HEK293 (cell line): Measurements from ENCODE around the gene ZSCAN10.

Experiments used
- FEZF1 ChIP-seq: fragments of 450-650 bp; formaldehyde crosslinking; IDR thresholded peaks from 2 replicates; pipeline ENCODE4 v1.5.1; 2016; ENCODE audit warnings: missing biosample characterization, missing genetic modification characterization
- GLIS2 ChIP-seq: fragments of 450-650 bp; formaldehyde crosslinking; IDR thresholded peaks from 2 replicates; pipeline ENCODE4 v1.5.1; 2016; ENCODE audit warnings: missing biosample characterization, missing genetic modification characterization
- HOXA7 ChIP-seq: sonication (generic); formaldehyde crosslinking; IDR thresholded peaks from 2 replicates; pipeline ENCODE4 v1.8.1; 2022; ENCODE audit warnings: missing genetic modification reagents, borderline replicate concordance
- KLF7 ChIP-seq: fragments of 450-650 bp; formaldehyde crosslinking; IDR thresholded peaks from 2 replicates; pipeline ENCODE4 v1.5.1; 2016; ENCODE audit warnings: missing biosample characterization, missing genetic modification characterization, borderline replicate concordance
- OSR2 ChIP-seq: fragments of 450-650 bp; formaldehyde crosslinking; IDR thresholded peaks from 2 replicates; pipeline ENCODE4 v1.5.1; 2016; ENCODE audit warnings: missing biosample characterization, missing genetic modification characterization
- TCF7L2 ChIP-seq: IDR thresholded peaks from 2 replicates; pipeline ENCODE4 v1.6.1; 2011; ENCODE audit warnings: low read depth, mild to moderate bottlenecking, inconsistent platforms, low read length, moderate library complexity, borderline replicate concordance
- ZBTB17 ChIP-seq: fragments of 450-650 bp; formaldehyde crosslinking; IDR thresholded peaks from 2 replicates; pipeline ENCODE4 v1.5.1; 2016; ENCODE audit warnings: missing biosample characterization, missing genetic modification characterization
- ZBTB21 ChIP-seq: fragments of 450-650 bp; formaldehyde crosslinking; IDR thresholded peaks from 2 replicates; pipeline ENCODE4 v1.5.1; 2017; ENCODE audit warnings: missing biosample characterization, missing genetic modification characterization
- ZEB2 ChIP-seq: fragments of 450-650 bp; formaldehyde crosslinking; IDR thresholded peaks from 2 replicates; pipeline ENCODE4 v1.5.1; 2016; ENCODE audit warnings: missing biosample characterization, missing genetic modification characterization
- ZFHX2 ChIP-seq: fragments of 450-650 bp; formaldehyde crosslinking; conservative IDR thresholded peaks from 2 replicates; pipeline ENCODE4 v1.5.1; 2016; ENCODE audit warnings: missing biosample characterization, missing genetic modification characterization
- ZFP41 ChIP-seq: fragments of 450-650 bp; formaldehyde crosslinking; IDR thresholded peaks from 2 replicates; pipeline ENCODE4 v1.5.1; 2016; ENCODE audit warnings: missing biosample characterization, missing genetic modification characterization, borderline replicate concordance
- ZIC2 ChIP-seq: fragments of 450-650 bp; formaldehyde crosslinking; IDR thresholded peaks from 2 replicates; pipeline ENCODE4 v1.5.1; 2016; ENCODE audit warnings: missing biosample characterization, missing genetic modification characterization
- ZNF10 ChIP-seq: fragments of 450-650 bp; formaldehyde crosslinking; IDR thresholded peaks from 2 replicates; pipeline ENCODE4 v1.5.1; 2017; ENCODE audit warnings: missing biosample characterization, missing genetic modification characterization
- ZNF140 ChIP-seq: fragments of 450-650 bp; formaldehyde crosslinking; IDR thresholded peaks from 2 replicates; pipeline ENCODE4 v1.5.1; 2016; ENCODE audit warnings: missing biosample characterization, missing genetic modification characterization
- ZNF26 ChIP-seq: fragments of 450-650 bp; formaldehyde crosslinking; IDR thresholded peaks from 2 replicates; pipeline ENCODE4 v1.5.1; 2016; ENCODE audit warnings: missing biosample characterization, missing genetic modification characterization
- ZNF48 ChIP-seq: fragments of 450-650 bp; formaldehyde crosslinking; IDR thresholded peaks from 2 replicates; pipeline ENCODE4 v1.5.1; 2016; ENCODE audit warnings: missing biosample characterization, missing genetic modification characterization
- ZNF561 ChIP-seq: fragments of 450-650 bp; IDR thresholded peaks from 2 replicates; pipeline ENCODE4 v1.5.1; 2018; ENCODE audit warnings: missing biosample characterization, missing genetic modification characterization, borderline replicate concordance
- ZNF658 ChIP-seq: fragments of 450-650 bp; formaldehyde crosslinking; IDR thresholded peaks from 2 replicates; pipeline ENCODE4; 2016; ENCODE audit warnings: missing biosample characterization, missing genetic modification characterization
- ZNF747 ChIP-seq: fragments of 450-650 bp; formaldehyde crosslinking; IDR thresholded peaks from 2 replicates; pipeline ENCODE4 v1.5.1; 2016; ENCODE audit warnings: missing biosample characterization, missing genetic modification characterization
- ZNF791 ChIP-seq: fragments of 450-650 bp; formaldehyde crosslinking; IDR thresholded peaks from 2 replicates; pipeline ENCODE4 v1.5.1; 2016; ENCODE audit warnings: missing biosample characterization, missing genetic modification characterization
- ZXDB ChIP-seq: fragments of 450-650 bp; formaldehyde crosslinking; IDR thresholded peaks from 2 replicates; pipeline ENCODE4 v1.5.1; 2016; ENCODE audit warnings: missing biosample characterization, missing genetic modification characterization
- TF ChIP-seq, protein P1 (sequence below): fragments of 450-650 bp; formaldehyde crosslinking; IDR thresholded peaks from 2 replicates; pipeline ENCODE4 v1.5.1; 2017; ENCODE audit warnings: missing biosample characterization, missing genetic modification characterization
- TF ChIP-seq, protein P2 (sequence below): fragments of 450-650 bp; formaldehyde crosslinking; IDR thresholded peaks from 2 replicates; pipeline ENCODE4 v1.5.1; 2016; ENCODE audit warnings: missing biosample characterization, missing genetic modification characterization, borderline replicate concordance
- TF ChIP-seq, protein P3 (sequence below): fragments of 450-650 bp; formaldehyde crosslinking; IDR thresholded peaks from 2 replicates; pipeline ENCODE4 v1.5.1; 2016; ENCODE audit warnings: missing biosample characterization, missing genetic modification characterization
- TF ChIP-seq, protein P4 (sequence below): fragments of 450-650 bp; formaldehyde crosslinking; IDR thresholded peaks from 2 replicates; pipeline ENCODE4 v1.5.1; 2016; ENCODE audit warnings: missing biosample characterization, missing genetic modification characterization
- TF ChIP-seq, protein P5 (sequence below): fragments of 450-650 bp; IDR thresholded peaks from 2 replicates; pipeline ENCODE4 v1.5.1; 2018; ENCODE audit warnings: missing biosample characterization, missing genetic modification characterization

The ZSCAN10 gene

DNA sequence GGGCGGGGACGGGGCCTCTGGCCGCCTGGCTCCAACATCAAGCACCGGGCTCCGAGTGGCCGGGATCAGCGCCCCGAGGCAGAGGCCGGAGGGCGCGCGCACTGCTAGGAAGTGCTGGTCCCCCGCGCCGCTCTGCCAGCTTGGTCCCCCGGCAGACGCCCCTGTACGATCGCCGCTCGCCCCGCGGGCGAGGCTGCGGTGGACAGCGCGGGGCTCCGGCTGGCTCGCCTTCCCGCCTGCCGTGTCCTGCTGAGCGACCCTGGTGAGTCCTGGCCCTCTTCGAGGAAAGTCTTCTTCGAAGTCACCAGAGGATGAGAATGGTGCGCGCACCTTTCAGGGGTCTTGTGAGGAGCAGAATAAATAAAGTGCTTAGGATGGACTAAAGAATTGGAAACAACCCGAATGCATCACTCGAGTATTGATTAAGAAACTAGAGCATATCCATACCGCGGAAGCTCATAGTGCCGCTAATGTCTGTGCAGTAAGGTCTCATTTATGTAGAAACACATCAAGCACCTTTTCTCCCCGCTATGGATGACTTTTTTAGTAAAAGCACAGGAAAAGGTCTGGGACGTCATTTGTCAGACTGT lies 36.1 kb upstream of the ZSCAN10 start (continued):
- no peak for TF ChIP-seq ZNF561 (tag by site-specific recombination)
- peak; percentile 89 for TF ChIP-seq ZBTB17 (tag by site-specific recombination)
- TF ChIP-seq ZNF658 (tag by site-specific recombination): no peak
- TF ChIP-seq ZXDB (tag by site-specific recombination): peak; percentile 33; the same call in 1 of the 2 replicates
- TF ChIP-seq, protein P1, sequence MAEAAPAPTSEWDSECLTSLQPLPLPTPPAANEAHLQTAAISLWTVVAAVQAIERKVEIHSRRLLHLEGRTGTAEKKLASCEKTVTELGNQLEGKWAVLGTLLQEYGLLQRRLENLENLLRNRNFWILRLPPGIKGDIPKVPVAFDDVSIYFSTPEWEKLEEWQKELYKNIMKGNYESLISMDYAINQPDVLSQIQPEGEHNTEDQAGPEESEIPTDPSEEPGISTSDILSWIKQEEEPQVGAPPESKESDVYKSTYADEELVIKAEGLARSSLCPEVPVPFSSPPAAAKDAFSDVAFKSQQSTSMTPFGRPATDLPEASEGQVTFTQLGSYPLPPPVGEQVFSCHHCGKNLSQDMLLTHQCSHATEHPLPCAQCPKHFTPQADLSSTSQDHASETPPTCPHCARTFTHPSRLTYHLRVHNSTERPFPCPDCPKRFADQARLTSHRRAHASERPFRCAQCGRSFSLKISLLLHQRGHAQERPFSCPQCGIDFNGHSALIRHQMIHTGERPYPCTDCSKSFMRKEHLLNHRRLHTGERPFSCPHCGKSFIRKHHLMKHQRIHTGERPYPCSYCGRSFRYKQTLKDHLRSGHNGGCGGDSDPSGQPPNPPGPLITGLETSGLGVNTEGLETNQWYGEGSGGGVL: no peak
- no peak for TF ChIP-seq ZNF747 (tag by site-specific recombination)
- TF ChIP-seq ZNF48 (tag by site-specific recombination): no peak
- TF ChIP-seq, protein P2, sequence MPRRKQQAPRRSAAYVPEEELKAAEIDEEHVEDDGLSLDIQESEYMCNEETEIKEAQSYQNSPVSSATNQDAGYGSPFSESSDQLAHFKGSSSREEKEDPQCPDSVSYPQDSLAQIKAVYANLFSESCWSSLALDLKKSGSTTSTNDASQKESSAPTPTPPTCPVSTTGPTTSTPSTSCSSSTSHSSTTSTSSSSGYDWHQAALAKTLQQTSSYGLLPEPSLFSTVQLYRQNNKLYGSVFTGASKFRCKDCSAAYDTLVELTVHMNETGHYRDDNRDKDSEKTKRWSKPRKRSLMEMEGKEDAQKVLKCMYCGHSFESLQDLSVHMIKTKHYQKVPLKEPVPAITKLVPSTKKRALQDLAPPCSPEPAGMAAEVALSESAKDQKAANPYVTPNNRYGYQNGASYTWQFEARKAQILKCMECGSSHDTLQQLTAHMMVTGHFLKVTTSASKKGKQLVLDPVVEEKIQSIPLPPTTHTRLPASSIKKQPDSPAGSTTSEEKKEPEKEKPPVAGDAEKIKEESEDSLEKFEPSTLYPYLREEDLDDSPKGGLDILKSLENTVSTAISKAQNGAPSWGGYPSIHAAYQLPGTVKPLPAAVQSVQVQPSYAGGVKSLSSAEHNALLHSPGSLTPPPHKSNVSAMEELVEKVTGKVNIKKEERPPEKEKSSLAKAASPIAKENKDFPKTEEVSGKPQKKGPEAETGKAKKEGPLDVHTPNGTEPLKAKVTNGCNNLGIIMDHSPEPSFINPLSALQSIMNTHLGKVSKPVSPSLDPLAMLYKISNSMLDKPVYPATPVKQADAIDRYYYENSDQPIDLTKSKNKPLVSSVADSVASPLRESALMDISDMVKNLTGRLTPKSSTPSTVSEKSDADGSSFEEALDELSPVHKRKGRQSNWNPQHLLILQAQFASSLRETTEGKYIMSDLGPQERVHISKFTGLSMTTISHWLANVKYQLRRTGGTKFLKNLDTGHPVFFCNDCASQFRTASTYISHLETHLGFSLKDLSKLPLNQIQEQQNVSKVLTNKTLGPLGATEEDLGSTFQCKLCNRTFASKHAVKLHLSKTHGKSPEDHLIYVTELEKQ: no peak
- TF ChIP-seq, protein P3, sequence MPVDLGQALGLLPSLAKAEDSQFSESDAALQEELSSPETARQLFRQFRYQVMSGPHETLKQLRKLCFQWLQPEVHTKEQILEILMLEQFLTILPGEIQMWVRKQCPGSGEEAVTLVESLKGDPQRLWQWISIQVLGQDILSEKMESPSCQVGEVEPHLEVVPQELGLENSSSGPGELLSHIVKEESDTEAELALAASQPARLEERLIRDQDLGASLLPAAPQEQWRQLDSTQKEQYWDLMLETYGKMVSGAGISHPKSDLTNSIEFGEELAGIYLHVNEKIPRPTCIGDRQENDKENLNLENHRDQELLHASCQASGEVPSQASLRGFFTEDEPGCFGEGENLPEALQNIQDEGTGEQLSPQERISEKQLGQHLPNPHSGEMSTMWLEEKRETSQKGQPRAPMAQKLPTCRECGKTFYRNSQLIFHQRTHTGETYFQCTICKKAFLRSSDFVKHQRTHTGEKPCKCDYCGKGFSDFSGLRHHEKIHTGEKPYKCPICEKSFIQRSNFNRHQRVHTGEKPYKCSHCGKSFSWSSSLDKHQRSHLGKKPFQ (tag by site-specific recombination): no peak
- no peak; the same call in 1 of the 2 replicates for TF ChIP-seq ZFHX2 (tag by site-specific recombination)
- no peak for TF ChIP-seq ZNF791
- no peak for TF ChIP-seq OSR2 (tag by site-specific recombination)
- TF ChIP-seq HOXA7 (CRISPR knock-in tag): no peak
- TF ChIP-seq, protein P4, sequence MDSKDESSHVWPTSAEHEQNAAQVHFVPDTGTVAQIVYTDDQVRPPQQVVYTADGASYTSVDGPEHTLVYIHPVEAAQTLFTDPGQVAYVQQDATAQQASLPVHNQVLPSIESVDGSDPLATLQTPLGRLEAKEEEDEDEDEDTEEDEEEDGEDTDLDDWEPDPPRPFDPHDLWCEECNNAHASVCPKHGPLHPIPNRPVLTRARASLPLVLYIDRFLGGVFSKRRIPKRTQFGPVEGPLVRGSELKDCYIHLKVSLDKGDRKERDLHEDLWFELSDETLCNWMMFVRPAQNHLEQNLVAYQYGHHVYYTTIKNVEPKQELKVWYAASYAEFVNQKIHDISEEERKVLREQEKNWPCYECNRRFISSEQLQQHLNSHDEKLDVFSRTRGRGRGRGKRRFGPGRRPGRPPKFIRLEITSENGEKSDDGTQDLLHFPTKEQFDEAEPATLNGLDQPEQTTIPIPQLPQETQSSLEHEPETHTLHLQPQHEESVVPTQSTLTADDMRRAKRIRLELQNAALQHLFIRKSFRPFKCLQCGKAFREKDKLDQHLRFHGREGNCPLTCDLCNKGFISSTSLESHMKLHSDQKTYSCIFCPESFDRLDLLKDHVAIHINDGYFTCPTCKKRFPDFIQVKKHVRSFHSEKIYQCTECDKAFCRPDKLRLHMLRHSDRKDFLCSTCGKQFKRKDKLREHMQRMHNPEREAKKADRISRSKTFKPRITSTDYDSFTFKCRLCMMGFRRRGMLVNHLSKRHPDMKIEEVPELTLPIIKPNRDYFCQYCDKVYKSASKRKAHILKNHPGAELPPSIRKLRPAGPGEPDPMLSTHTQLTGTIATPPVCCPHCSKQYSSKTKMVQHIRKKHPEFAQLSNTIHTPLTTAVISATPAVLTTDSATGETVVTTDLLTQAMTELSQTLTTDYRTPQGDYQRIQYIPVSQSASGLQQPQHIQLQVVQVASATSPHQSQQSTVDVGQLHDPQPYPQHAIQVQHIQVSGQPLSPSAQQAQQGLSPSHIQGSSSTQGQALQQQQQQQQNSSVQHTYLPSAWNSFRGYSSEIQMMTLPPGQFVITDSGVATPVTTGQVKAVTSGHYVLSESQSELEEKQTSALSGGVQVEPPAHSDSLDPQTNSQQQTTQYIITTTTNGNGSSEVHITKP: no peak
- TF ChIP-seq KLF7 (tag by site-specific recombination): 0 out of 2 replicates have a peak, but pooled peaks have one; percentile 56
- TF ChIP-seq ZIC2 (tag by site-specific recombination): peak; percentile 71
- no peak for TF ChIP-seq GLIS2 (tag by site-specific recombination)
- TF ChIP-seq ZFP41 (tag by site-specific recombination): no peak
- TF ChIP-seq ZBTB21: no peak
- TF ChIP-seq ZNF140 (tag by site-specific recombination): no peak
- peak; percentile 90 for TF ChIP-seq ZNF10
- TF ChIP-seq ZEB2 (tag by site-specific recombination): peak; percentile 30; the same call in 1 of the 2 replicates
- no peak for TF ChIP-seq FEZF1 (tag by site-specific recombination)
- no peak for TF ChIP-seq TCF7L2
- TF ChIP-seq, protein P5, sequence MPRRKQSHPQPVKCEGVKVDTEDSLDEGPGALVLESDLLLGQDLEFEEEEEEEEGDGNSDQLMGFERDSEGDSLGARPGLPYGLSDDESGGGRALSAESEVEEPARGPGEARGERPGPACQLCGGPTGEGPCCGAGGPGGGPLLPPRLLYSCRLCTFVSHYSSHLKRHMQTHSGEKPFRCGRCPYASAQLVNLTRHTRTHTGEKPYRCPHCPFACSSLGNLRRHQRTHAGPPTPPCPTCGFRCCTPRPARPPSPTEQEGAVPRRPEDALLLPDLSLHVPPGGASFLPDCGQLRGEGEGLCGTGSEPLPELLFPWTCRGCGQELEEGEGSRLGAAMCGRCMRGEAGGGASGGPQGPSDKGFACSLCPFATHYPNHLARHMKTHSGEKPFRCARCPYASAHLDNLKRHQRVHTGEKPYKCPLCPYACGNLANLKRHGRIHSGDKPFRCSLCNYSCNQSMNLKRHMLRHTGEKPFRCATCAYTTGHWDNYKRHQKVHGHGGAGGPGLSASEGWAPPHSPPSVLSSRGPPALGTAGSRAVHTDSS (tag by site-specific recombination): no peak
- no peak for TF ChIP-seq ZNF26 (tag by site-specific recombination)
